VCaP (cell line): ENCODE data around the gene TRAPPC5.

Source experiments
- H3K27ac ChIP-seq: fragments of 450-650 bp; 2 replicates; pipeline ENCODE4 v1.5.1; 2017
- CTCF ChIP-seq: fragments of 450-650 bp; conservative IDR thresholded peaks from 2 replicates; pipeline ENCODE4 v1.5.1; 2017; ENCODE audit warnings: mild to moderate bottlenecking, moderate library complexity

TRAPPC5 gene

DNA sequence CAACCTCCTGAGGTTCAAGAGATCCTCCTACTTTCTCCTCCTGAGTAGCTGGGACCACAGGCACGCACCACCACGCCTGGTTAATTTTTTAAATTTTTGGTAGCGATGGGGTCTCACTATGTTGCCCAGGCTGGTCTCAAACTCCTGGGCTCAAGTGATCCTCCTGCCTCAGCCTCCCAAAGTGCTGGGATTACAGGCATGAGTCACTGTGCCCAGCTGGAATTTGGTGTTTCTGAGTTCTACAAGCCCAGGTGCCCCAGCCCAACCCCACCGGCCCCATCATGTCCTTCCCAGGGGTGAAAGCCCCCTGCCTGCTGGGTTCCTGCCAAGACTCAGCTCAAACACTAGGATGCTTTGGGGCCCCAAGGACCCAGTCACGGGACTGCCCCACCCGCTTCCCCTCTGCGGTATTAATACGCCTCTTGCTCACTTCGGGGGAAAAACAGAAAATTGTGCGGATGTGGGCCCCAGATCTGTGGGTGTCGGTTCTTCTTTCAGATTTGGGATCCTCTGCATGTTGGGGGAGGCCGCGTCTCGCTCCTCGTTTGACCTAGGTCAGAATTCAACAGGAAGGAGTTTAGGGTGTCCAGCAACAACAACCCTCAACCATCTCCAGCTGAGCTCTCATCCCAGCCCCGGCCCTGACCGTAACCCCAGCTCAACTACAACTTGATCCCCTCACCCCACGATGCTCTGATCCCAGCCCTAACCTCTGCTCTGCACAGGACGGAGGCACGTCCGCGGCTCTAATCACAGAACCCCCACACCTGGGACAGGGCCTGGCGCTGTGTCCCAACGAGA lies 25.0 kb downstream of the TRAPPC5 start:
- H3K27ac ChIP-seq = no peak overlapping the region
- no peak for TF ChIP-seq CTCF

DNA sequence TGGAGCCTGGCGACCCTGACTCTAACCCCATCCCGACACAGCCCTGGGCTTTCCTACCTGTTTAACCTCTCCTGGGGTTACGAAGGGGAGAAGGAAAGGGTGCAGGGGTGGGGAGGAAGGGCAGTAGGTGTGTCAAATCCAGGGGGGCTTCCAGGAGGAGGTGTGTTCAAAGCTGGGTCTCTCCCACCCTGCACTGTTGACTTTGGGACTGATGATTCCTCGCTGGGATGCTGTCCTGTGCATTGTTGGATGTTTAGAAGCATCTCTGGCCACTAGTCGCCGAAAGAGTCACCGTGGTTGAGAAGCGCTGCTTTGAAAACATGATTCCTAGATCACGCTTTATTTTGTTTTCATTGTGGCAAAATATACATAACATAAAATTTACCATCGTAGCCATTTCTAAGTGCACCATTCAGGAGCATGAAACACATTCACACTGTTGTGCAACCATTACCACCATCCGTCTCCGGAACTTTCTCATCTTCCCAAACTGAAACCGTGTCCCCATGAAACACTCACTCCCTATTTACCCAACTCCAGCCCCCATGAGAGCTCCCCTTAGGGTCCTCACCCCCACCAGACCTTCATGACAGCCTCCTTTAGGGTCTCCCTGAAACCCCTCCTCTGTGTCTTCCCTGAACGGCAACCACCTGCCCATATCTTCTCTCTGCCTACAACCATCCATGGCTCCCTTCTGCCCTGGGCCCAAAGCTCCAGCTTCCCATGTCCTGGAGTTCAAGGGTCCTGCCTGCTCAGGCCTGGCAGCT lies 25.7 kb downstream of the TRAPPC5 start:
- TF ChIP-seq CTCF = no peak
- H3K27ac ChIP-seq = no peak overlapping the region

DNA sequence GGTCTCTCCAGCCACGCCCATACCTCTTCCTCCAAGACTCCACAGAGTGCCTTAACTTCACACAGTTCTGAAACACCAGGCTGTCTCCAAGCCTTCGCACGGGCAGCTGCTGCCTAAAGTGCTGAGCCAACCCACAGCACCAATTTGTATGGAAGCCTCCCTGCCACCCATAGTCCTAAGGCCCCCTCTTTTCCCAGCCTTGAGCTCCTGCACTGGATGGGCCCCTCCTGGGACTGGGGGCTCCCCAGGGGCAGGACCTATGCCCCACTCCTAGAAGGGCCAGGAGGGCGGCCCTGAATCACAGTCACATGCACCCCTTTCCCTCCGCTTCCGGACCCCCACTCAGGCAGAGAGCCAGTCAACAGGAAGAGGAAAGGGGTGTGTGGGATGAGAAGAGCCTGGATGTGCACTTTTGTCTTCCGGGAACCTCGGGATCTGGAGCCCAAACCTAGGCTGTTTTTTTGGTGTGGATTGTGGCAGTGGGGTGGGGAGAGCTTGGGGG lies 26.4 kb downstream of the TRAPPC5 start:
- no peak for TF ChIP-seq CTCF
- no peak overlapping the region for H3K27ac ChIP-seq

- no peak overlapping the region for H3K27ac ChIP-seq
- no peak for TF ChIP-seq CTCF
These were observed 29.4 kb downstream of the TRAPPC5 start for GRCh38 chr19:7709932-7710460.

GRCh38 chr19:7710616-7711015 lies 30.0 kb downstream of the TRAPPC5 start:
- H3K27ac ChIP-seq = no peak overlapping the region
- no peak for TF ChIP-seq CTCF

GRCh38 chr19:7715671-7716070 lies 35.0 kb downstream of the TRAPPC5 start:
- H3K27ac ChIP-seq = no peak overlapping the region

More at GRCh38 chr19:7715671-7716070, 35.0 kb downstream of the TRAPPC5 start:
- no peak for TF ChIP-seq CTCF
